BE2C (cell line): ENCODE measurements around the gene RSL1D1.
A peak's percentile ranks its signal among the peaks of the same experiment; 100 is the strongest.

ENCODE experiments used
- DNase-seq: peaks from one replicate; pipeline ENCODE4 v3.0.0-alpha.2; 2020
- H3K27me3 ChIP-seq: fragments of 250-450 bp; sonication (Bioruptor Pico); 2 replicates; pipeline ENCODE4 v1.5.1; 2020; ENCODE audit warnings: mild to moderate bottlenecking
- H3K36me3 ChIP-seq: fragments of 250-450 bp; sonication (Bioruptor Pico); 2 replicates; pipeline ENCODE4 v1.5.1; 2020; ENCODE audit warnings: mild to moderate bottlenecking
- H3K4me1 ChIP-seq: fragments of 250-450 bp; sonication (Bioruptor Pico); 2 replicates; pipeline ENCODE4 v1.5.1; 2020
- H3K4me3 ChIP-seq: 2 replicates; pipeline ENCODE4 v1.5.1; 2011; ENCODE audit warnings: low read depth, low read length
- H3K9me3 ChIP-seq: fragments of 250-450 bp; sonication (Bioruptor Pico); 2 replicates; pipeline ENCODE4 v1.5.1; 2020
- CTCF ChIP-seq: IDR thresholded peaks from 2 replicates; pipeline ENCODE4 v1.5.1; 2012; ENCODE audit warnings: mild to moderate bottlenecking, low read depth, low read length

RSL1D1 gene

GRCh38 chr16:11875721-11876120 is 24.4 kb upstream of the RSL1D1 start:
- no peaks in the 10 kb centered on the region for H3K9me3 ChIP-seq
- H3K27me3 ChIP-seq = no peaks in the 10 kb centered on the region
- no peak for TF ChIP-seq CTCF
- H3K4me3 ChIP-seq = no peak overlapping the region
- peaks cover 87% of the 10 kb centered on the region for H3K36me3 ChIP-seq
- DNase-seq = no peak
- peaks cover 2% of the 10 kb centered on the region; the same call in 1 of the 2 replicates for H3K4me1 ChIP-seq

- H3K4me3 ChIP-seq = no peak overlapping the region
- peak; percentile 31 for TF ChIP-seq CTCF
- H3K9me3 ChIP-seq = no peaks in the 10 kb centered on the region
- no peaks in the 10 kb centered on the region for H3K4me1 ChIP-seq
- H3K36me3 ChIP-seq = peaks cover 72% of the 10 kb centered on the region
- H3K27me3 ChIP-seq = no peaks in the 10 kb centered on the region
- DNase-seq = peak; percentile 19
Measured at GRCh38 chr16:11871193-11871592, 19.9 kb upstream of the RSL1D1 start.

DNA sequence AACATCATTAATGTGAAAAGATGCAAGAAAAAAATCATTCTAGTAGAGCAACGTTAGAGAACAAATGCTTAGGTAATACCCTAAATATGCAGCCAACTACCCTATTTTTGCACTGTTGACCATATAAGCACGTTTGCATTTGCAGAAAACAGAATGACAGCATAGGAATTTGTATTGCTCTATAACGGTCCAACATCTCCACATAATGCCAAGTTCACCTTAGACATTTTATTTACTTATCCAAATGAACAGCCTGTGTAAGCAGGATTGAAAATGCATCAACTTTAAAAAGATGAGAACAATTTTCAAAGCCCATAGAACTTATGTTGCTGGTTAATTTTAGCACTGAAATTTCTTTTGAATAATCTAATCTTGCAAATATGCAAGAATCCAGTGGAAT is 19.1 kb upstream of the RSL1D1 start:
- Histone ChIP-seq H3K27me3 (no peaks in the 10 kb centered on the region), H3K36me3 (peaks cover 64% of the 10 kb centered on the region), H3K9me3 (no peaks in the 10 kb centered on the region), H3K4me3 (no peak overlapping the region), H3K4me1 (no peaks in the 10 kb centered on the region)
- no peak for DNase-seq
- TF ChIP-seq CTCF = no peak

DNA sequence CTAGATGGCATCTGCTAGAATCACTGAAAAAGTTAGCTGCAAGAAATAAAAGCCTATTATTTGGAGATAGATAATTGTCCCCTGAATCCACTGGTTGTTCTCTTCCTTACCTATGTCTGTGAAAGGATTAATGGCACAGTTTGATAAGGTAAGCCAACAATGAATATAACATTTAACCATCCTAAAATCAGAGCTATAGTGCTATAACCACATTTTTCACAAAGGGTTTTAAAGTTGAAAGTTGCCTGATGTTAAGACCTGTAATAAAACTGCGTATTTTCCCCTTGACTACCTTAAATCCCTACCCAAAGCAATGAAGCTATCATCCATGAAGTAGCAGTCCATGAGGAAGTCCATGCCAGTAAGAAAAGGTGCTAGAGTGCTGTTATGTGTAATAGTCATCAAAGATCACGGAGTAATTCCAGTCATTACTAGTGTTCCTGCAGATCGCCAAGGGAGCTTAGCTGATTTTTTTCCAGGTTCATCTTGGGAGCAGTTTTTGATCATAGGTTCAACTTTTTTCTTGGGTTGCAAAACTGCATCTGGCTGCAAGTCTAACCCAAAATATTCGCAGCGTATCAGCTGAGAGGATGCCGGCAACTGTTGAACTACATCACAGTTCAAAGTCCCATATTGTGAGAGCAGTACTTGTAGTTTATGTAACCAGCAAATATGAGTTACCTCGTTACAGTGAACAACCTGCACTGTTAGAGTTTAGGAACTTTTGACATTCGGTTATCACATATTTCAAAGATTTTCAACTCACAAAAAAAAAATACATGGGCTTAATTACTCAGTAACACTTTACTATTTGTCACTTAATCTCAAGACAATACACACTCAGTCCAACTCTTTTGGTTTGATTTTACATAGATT is 18.2 kb upstream of the RSL1D1 start:
- no peak for DNase-seq
- Histone ChIP-seq H3K4me3 (no peak overlapping the region), H3K4me1 (no peaks in the 10 kb centered on the region), H3K27me3 (no peaks in the 10 kb centered on the region), H3K36me3 (peaks cover 56% of the 10 kb centered on the region), H3K9me3 (no peaks in the 10 kb centered on the region)
- no peak for TF ChIP-seq CTCF

- no peaks in the 10 kb centered on the region for H3K9me3 ChIP-seq
- no peak for TF ChIP-seq CTCF
- peaks cover 49% of the 10 kb centered on the region for H3K36me3 ChIP-seq
- H3K4me3 ChIP-seq = no peak overlapping the region
- no peak for DNase-seq
- H3K27me3 ChIP-seq = no peaks in the 10 kb centered on the region
- H3K4me1 ChIP-seq = no peaks in the 10 kb centered on the region
Measured at GRCh38 chr16:11868412-11868980, 17.2 kb upstream of the RSL1D1 start.

DNA sequence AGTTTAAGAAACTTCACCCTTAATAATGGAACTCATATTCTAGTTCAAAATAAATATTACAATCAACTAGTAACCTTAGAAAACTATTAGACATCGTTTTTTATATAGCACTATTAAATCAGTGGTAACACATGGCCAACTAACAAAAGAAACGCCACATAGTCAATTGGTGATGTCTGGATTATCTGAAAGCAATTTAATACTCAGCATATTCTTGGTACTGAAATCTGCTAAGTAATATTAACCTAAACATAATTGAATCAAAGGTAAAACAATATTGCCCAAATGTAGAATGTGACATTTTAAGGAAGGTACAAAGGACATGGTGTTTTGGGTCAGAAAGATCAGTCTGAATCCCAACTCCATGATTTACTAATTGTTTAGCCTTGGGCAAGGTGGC is 11.1 kb upstream of the RSL1D1 start:
- Histone ChIP-seq H3K27me3 (no peaks in the 10 kb centered on the region), H3K36me3 (no peaks in the 10 kb centered on the region; the same call in 1 of the 2 replicates), H3K4me1 (no peaks in the 10 kb centered on the region), H3K4me3 (no peak overlapping the region), H3K9me3 (no peaks in the 10 kb centered on the region)
- DNase-seq = no peak
- TF ChIP-seq CTCF = no peak
